GM12892 (cell line): ENCODE measurements around the gene ACAP1.

ENCODE experiments used
- POLR2A ChIP-seq: IDR thresholded peaks from 2 replicates; pipeline ENCODE4 v1.6.1; 2011; ENCODE audit warnings: low read depth, low read length, control low read depth
- POLR2AphosphoS5 ChIP-seq: IDR thresholded peaks from 2 replicates; pipeline ENCODE4 v1.6.1; 2011; ENCODE audit warnings: low read depth, low read length, control low read depth
- TAF1 ChIP-seq: IDR thresholded peaks from 2 replicates; pipeline ENCODE4 v1.6.1; 2011; ENCODE audit warnings: low read depth, mild to moderate bottlenecking, control low read depth, low read length, borderline replicate concordance

- no peak for TF ChIP-seq POLR2AphosphoS5
- no peak for TF ChIP-seq POLR2A
- TF ChIP-seq TAF1, result no peak
Measured at GRCh38 chr17:7356756-7357155, 20.4 kb downstream of the ACAP1 start.
